Adrenal gland (tissue), 5 donors: ENCODE measurements around the gene FBXO3.

Experiments
- POLR2A ChIP-seq, 2 donors: fragments of 450-650 bp; IDR thresholded peaks; one replicate each; pipeline ENCODE4 v1.6.1; 2017; ENCODE audit warnings: antibody characterized with exemption in 2 of 2, mild to moderate bottlenecking in 2 of 2, moderate library complexity in 1 of 2
- TF ChIP-seq, protein P1 (sequence below), 6 experiments: fragments of 450-650 bp in 4 of 6; fragments of 200-600 bp in 2 of 6; sonication (generic) in 1 of 6; IDR thresholded peaks; 1 replicate in 5 of 6; 2 replicates in 1 of 6; pipeline versions ENCODE4 v1.5.1 to v1.8.0; 2016 to 2021; ENCODE audit warnings: antibody characterized with exemption in 6 of 6, mild to moderate bottlenecking in 2 of 6, moderate library complexity in 1 of 6
- donor health status: DM: no; HTN: no; CAD: no.

DNA sequence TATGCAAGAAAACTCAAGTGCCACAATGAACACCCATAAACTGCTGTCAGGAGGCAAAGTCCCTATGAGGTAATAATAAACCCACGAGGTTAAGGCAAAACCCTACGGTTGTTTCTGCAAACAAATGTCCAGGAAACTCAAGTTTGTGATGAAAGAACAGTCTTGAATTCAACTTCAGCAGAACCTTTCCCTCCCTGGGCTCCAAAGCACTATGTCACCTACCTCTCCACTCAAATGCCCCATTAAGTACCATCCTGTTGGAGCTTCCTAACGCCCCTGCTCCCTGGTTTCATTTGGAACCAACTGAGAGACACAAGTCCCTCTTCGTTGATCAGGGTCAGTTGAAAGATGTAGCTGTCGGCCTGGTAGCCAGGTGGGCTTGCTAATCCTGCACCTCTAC lies 71.1 kb downstream of the FBXO3 start:
- TF ChIP-seq, protein P1, sequence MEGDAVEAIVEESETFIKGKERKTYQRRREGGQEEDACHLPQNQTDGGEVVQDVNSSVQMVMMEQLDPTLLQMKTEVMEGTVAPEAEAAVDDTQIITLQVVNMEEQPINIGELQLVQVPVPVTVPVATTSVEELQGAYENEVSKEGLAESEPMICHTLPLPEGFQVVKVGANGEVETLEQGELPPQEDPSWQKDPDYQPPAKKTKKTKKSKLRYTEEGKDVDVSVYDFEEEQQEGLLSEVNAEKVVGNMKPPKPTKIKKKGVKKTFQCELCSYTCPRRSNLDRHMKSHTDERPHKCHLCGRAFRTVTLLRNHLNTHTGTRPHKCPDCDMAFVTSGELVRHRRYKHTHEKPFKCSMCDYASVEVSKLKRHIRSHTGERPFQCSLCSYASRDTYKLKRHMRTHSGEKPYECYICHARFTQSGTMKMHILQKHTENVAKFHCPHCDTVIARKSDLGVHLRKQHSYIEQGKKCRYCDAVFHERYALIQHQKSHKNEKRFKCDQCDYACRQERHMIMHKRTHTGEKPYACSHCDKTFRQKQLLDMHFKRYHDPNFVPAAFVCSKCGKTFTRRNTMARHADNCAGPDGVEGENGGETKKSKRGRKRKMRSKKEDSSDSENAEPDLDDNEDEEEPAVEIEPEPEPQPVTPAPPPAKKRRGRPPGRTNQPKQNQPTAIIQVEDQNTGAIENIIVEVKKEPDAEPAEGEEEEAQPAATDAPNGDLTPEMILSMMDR (IDR thresholded peaks at IDR 0.05), result no peak
- TF ChIP-seq POLR2A (IDR thresholded peaks at IDR 0.05), result no peak
